HepG2 (cell line): ENCODE measurements around the gene DCTN1. TPM values are rescaled to one million over a fixed set of nuclear protein-coding genes. Genes with fewer than 3 reads are reported as not detected.

Experiments used
- KLF12 ChIP-seq: sonication (generic); formaldehyde crosslinking; IDR thresholded peaks from 2 replicates; pipeline ENCODE4 v1.4.0; 2020; ENCODE audit warnings: missing genetic modification reagents, borderline replicate concordance
- PRDM4 ChIP-seq: sonication (generic); formaldehyde crosslinking; IDR thresholded peaks from 2 replicates; pipeline ENCODE4 v1.9.0; 2021; ENCODE audit warnings: missing genetic modification reagents, borderline replicate concordance
- SRSF1 ChIP-seq: fragments of 200-400 bp; formaldehyde crosslinking; optimal IDR thresholded peaks from 2 replicates; pipeline ENCODE3; 2017; ENCODE audit warnings: mild to moderate bottlenecking, low read depth, low read length, moderate library complexity
- TBL1XR1 ChIP-seq: fragments of 150-350 bp; IDR thresholded peaks from 2 replicates; pipeline ENCODE4 v1.6.1; 2014; ENCODE audit warnings: borderline replicate concordance, low read length; ENCODE audit not compliant: partially characterized antibody
- YEATS4 ChIP-seq: sonication (generic); formaldehyde crosslinking; IDR thresholded peaks from 2 replicates; pipeline ENCODE4 v1.4.0; 2020; ENCODE audit warnings: missing genetic modification reagents, borderline replicate concordance
- ZBTB34 ChIP-seq: sonication (generic); formaldehyde crosslinking; IDR thresholded peaks from 2 replicates; pipeline ENCODE4 v1.8.0; 2022; ENCODE audit warnings: mild to moderate bottlenecking, missing genetic modification reagents
- ZNF703 ChIP-seq: sonication (generic); formaldehyde crosslinking; IDR thresholded peaks from 2 replicates; pipeline ENCODE4 v1.5.1; 2020; ENCODE audit warnings: missing genetic modification reagents, mild to moderate bottlenecking, moderate library complexity, borderline replicate concordance
- polyA plus RNA-seq, 8 experiments: library from polyadenylated mRNA; depleted of rRNA in 3 of 8; stranded (reverse) in 7 of 8; unstranded in 1 of 8; fragments of >200 nt; fragmentation: Illumina TruSeq in 4 of 8; extraction: Trizol in 4 of 8; gene quantifications; 2 replicates each; pipeline versions ENCODE4 v1.2.1 to v1.2.3, GENCODE V29; 2011 to 2016; ENCODE audit warnings: low read depth in 4 of 8, missing spikeins in 1 of 8, mixed read lengths in 1 of 8; ENCODE audit not compliant: insufficient read depth in 1 of 8
- total RNA-seq, 5 experiments: library from RNA; depleted of rRNA; stranded (reverse); fragments of >200 nt; fragmentation: Illumina TruSeq; extraction: Trizol; gene quantifications; 2 replicates each; pipeline ENCODE4 v1.2.3, GENCODE V29; 2016; ENCODE audit warnings: low read depth in 1 of 5
- TF ChIP-seq, protein P1 (sequence below), 2 experiments: fragments of 450-650 bp in 1 of 2; sonication (generic) in 1 of 2; formaldehyde crosslinking in 1 of 2; IDR thresholded peaks; 2 replicates each; pipeline versions ENCODE4 v1.6.1 to v1.8.0; 2016 to 2022; ENCODE audit warnings: antibody characterized with exemption in 1 of 2, mild to moderate bottlenecking in 1 of 2, missing genetic modification reagents in 1 of 2
- TF ChIP-seq, protein P2 (sequence below): sonication (generic); formaldehyde crosslinking; IDR thresholded peaks from 2 replicates; pipeline ENCODE4 v1.4.0; 2020; ENCODE audit warnings: low read depth, missing genetic modification reagents

Gene DCTN1
- total and polyA plus RNA-seq, 2 of the 13 experiments (the other 11 are each of a cell fraction or from before 2014, with no cell fraction given) = 73.2 to 122 TPM

DNA sequence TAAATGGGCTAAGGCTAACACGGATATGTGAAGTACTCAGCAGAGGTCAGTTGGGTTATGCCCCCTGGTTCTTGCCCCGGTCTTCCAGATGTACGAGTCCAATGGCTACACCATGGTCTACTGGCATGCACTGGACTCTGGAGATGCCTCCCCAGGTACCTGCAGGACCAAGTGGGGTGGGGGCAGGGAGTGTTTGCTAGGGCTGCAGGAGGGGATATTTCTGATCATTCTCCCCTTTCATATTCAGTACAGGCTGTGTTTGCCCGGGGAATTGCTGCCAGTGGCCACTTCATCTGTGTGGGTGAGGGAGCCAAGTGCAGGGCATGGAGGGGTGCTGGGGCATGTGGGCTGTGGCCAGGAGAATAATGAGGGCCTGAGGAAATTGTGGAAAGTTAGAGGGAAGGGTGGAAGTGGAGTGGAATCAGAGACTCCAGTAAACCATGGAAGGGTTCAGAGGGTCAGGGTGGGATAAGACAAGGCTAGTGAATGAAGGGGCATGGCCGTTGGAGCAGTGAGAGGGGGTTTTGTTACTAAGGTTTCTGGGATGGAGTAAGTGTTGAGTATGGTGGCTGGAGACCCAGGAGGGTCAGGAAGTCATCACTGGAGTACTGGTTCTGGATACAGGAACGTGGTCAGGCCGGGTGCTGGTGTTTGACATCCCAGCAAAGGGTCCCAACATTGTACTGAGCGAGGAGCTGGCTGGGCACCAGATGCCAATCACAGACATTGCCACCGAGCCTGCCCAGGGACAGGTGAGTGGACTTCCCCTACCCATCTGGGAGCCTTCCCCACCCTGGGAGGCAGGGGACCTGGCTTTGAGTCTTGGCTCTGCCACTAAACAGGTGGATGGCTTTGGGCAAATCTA, 43.4 kb upstream of the DCTN1 start (continued):
- TF ChIP-seq, protein P1, sequence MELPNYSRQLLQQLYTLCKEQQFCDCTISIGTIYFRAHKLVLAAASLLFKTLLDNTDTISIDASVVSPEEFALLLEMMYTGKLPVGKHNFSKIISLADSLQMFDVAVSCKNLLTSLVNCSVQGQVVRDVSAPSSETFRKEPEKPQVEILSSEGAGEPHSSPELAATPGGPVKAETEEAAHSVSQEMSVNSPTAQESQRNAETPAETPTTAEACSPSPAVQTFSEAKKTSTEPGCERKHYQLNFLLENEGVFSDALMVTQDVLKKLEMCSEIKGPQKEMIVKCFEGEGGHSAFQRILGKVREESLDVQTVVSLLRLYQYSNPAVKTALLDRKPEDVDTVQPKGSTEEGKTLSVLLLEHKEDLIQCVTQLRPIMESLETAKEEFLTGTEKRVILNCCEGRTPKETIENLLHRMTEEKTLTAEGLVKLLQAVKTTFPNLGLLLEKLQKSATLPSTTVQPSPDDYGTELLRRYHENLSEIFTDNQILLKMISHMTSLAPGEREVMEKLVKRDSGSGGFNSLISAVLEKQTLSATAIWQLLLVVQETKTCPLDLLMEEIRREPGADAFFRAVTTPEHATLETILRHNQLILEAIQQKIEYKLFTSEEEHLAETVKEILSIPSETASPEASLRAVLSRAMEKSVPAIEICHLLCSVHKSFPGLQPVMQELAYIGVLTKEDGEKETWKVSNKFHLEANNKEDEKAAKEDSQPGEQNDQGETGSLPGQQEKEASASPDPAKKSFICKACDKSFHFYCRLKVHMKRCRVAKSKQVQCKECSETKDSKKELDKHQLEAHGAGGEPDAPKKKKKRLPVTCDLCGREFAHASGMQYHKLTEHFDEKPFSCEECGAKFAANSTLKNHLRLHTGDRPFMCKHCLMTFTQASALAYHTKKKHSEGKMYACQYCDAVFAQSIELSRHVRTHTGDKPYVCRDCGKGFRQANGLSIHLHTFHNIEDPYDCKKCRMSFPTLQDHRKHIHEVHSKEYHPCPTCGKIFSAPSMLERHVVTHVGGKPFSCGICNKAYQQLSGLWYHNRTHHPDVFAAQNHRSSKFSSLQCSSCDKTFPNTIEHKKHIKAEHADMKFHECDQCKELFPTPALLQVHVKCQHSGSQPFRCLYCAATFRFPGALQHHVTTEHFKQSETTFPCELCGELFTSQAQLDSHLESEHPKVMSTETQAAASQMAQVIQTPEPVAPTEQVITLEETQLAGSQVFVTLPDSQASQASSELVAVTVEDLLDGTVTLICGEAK (IDR thresholded peaks at IDR 0.05) = no peak
- TF ChIP-seq, protein P1 (CRISPR knock-in tag; IDR thresholded peaks at IDR 0.05) = no peak
- TF ChIP-seq PRDM4 (CRISPR knock-in tag) (no peak), KLF12 (CRISPR knock-in tag) (no peak), SRSF1 (no peak), TBL1XR1 (no peak), ZNF703 (CRISPR knock-in tag) (no peak), YEATS4 (CRISPR knock-in tag) (no peak), ZBTB34 (CRISPR knock-in tag) (0 out of 2 replicates have a peak, but pooled peaks have one; percentile 9)
- TF ChIP-seq, protein P2, sequence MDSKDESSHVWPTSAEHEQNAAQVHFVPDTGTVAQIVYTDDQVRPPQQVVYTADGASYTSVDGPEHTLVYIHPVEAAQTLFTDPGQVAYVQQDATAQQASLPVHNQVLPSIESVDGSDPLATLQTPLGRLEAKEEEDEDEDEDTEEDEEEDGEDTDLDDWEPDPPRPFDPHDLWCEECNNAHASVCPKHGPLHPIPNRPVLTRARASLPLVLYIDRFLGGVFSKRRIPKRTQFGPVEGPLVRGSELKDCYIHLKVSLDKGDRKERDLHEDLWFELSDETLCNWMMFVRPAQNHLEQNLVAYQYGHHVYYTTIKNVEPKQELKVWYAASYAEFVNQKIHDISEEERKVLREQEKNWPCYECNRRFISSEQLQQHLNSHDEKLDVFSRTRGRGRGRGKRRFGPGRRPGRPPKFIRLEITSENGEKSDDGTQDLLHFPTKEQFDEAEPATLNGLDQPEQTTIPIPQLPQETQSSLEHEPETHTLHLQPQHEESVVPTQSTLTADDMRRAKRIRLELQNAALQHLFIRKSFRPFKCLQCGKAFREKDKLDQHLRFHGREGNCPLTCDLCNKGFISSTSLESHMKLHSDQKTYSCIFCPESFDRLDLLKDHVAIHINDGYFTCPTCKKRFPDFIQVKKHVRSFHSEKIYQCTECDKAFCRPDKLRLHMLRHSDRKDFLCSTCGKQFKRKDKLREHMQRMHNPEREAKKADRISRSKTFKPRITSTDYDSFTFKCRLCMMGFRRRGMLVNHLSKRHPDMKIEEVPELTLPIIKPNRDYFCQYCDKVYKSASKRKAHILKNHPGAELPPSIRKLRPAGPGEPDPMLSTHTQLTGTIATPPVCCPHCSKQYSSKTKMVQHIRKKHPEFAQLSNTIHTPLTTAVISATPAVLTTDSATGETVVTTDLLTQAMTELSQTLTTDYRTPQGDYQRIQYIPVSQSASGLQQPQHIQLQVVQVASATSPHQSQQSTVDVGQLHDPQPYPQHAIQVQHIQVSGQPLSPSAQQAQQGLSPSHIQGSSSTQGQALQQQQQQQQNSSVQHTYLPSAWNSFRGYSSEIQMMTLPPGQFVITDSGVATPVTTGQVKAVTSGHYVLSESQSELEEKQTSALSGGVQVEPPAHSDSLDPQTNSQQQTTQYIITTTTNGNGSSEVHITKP (CRISPR knock-in tag) = no peak
